Right renal cortex interstitium (tissue), 3 donors: ENCODE measurements around the gene CLPX. TPM values are rescaled to one million over a fixed set of nuclear protein-coding genes. Genes with fewer than 3 reads are reported as not detected.
"Not testable (repeated sequence)": the region's sequence is repeated elsewhere in the genome, so short reads cannot be mapped to it uniquely, and the experiment has no call there.

Experiments
- DNase-seq, 3 donors: peaks; one replicate each; pipeline ENCODE4 v3.0.0-alpha.2; 2013; ENCODE audit warnings: low read depth in 3 of 3, low spot score in 2 of 3
- polyA plus RNA-seq, 3 donors: library from polyadenylated mRNA; unstranded; fragments of 120-200 nt; gene quantifications; one replicate each; pipeline ENCODE4 v1.2.1, GENCODE V29; 2013; ENCODE audit not compliant: insufficient read length in 3 of 3

CLPX gene
- 10 to 100 TPM; 68.1 to 81.5 (median 75.1) TPM for polyA plus RNA-seq

GRCh38 chr15:65184868-65185717, at the start of gene CLPX:
Gene CLPX, minus strand, starts transcription at chr15:65185342. Its CDS starts 189 bp downstream, at chr15:65185153.
- peak; percentile 83 to 87 (median 84) for DNase-seq

GRCh38 chr15:65233696-65234095, 48.6 kb upstream of the CLPX start:
- DNase-seq, result no peak

- no peak for DNase-seq
Measured at GRCh38 chr15:65232520-65232919, 47.4 kb upstream of the CLPX start.

- no peak for DNase-seq
Measured at GRCh38 chr15:65231306-65231705, 46.2 kb upstream of the CLPX start.

GRCh38 chr15:65226901-65227300, 41.8 kb upstream of the CLPX start:
- DNase-seq, result not testable (repeated sequence)

- no peak for DNase-seq
Measured at GRCh38 chr15:65226221-65226620, 41.1 kb upstream of the CLPX start.

GRCh38 chr15:65223996-65224395, 38.9 kb upstream of the CLPX start:
- DNase-seq, result no peak

GRCh38 chr15:65222891-65223290, 37.7 kb upstream of the CLPX start:
- DNase-seq, result no peak

GRCh38 chr15:65221697-65222096, 36.6 kb upstream of the CLPX start:
- no peak for DNase-seq

GRCh38 chr15:65219137-65219536, 34.0 kb upstream of the CLPX start:
- no peak for DNase-seq

- no peak for DNase-seq
Measured at GRCh38 chr15:65217526-65218482, 32.7 kb upstream of the CLPX start.

GRCh38 chr15:65215496-65215895, 30.4 kb upstream of the CLPX start:
- DNase-seq, result no peak

- no peak for DNase-seq
Measured at GRCh38 chr15:65214010-65214409, 28.9 kb upstream of the CLPX start.

GRCh38 chr15:65213241-65213640, 28.1 kb upstream of the CLPX start:
- no peak for DNase-seq

GRCh38 chr15:65212097-65212496, 27.0 kb upstream of the CLPX start:
- DNase-seq, result no peak

- peak in 2 of 3 donors; percentile 41 to 68 for DNase-seq
Measured at GRCh38 chr15:65211482-65211982, 26.4 kb upstream of the CLPX start.

GRCh38 chr15:65210770-65211481, 25.8 kb upstream of the CLPX start, which contains the start of gene CILP:
Gene CILP, minus strand, starts transcription at chr15:65211473. Its CDS starts 1,718 bp downstream, at chr15:65209755.
- DNase-seq, result no peak

- DNase-seq, result no peak
Measured at GRCh38 chr15:65209701-65210643, 24.8 kb upstream of the CLPX start.

- no peak for DNase-seq
Measured at GRCh38 chr15:65208647-65209046, 23.5 kb upstream of the CLPX start.
